Muscle of back (tissue), 11 donors: Measurements from ENCODE around the gene CXCR5. TPM values are rescaled to one million over a fixed set of nuclear protein-coding genes. Genes with fewer than 3 reads are reported as not detected.
A peak's percentile ranks its signal among the peaks of the same experiment; 100 is the strongest.

ENCODE experiments used
- DNase-seq, 3 donors: peaks; one replicate each; pipeline versions ENCODE4 v3.0.0 to v3.0.0-alpha.2; 2013
- polyA plus RNA-seq, 10 donors: library from polyadenylated mRNA; unstranded; fragments of 120-200 nt; gene quantifications; one replicate each; pipeline ENCODE4 v1.2.1, GENCODE V29; 2013; ENCODE audit not compliant: insufficient read length in 10 of 10

Gene CXCR5
- polyA plus RNA-seq, 10 donors = 0.04 to 0.11 (median 0.06) TPM; not detected in 5

DNA sequence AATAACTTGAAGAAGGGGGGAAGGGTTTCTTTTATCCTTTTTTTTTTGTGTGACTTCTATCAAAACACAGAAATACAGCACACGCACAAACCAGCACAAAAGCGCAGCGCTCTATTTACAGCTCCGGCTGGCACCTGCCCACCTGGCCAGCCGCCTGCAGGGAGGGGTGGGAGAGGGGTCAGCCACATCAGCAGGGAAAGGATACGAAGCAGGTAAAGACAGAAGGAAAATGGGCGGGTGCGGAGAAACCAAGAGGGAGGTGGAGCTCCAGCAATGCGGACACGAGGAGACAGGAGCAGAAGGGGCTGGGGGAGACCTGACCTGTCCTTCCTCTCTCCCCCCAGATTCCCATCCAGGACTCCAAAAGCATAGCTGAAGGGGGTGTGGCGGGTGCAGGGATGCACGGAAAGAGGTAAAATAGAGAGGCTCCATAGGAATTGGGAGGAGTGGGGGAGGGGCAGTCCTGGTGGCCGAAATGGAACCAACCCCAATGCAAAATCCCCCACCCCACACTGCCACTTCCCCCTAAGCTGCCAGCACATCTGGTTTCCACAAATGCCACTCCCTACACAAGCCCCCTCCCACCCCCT lies 14.1 kb downstream of the CXCR5 start:
- no peak for DNase-seq

DNA sequence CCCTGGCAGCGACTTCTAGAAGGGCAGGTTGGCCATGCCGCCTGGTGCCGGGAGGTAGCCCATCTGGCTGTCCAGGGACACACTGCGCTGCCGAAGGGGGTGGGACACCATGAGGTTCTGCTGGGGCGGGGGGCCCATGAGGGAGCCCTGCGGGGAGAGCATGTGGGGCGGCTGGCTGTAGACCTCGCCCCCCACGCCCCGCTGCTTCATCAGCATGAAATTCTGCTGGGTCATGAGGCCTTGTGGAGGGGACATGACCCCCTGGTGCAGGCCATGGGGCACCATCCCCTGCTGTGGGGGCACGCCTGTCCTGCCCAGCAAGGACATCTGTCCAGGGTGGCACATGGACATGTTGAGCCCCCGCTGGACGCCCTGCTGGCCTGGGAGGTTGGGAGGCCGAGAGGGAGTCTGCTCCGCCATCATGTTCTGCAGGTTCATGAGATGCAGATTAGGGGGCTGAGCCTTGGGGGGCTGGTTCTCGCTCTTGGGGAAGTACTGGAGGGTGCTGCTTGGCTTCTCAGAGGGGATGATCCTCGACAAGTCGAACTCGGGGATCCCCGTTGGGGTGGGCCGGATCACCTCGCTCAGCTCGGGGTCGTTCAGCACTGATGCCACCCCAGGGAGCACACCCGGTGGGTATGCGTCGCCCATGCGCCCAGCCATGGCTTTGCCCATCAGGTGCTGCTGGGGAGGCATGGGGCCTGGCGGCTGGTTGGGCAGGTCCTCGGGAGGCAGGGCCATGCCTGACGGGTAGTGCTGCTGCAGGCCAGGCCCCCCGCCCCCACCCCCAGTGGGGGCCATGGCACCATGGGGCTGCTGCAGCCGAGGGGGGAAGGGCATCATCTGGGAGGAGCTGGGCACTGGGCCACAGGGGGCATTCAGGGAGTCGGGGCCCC lies 15.0 kb downstream of the CXCR5 start:
- no peak for DNase-seq

- DNase-seq = no peak
Observed at GRCh38 chr11:118899296-118899688, 15.6 kb downstream of the CXCR5 start.

DNA sequence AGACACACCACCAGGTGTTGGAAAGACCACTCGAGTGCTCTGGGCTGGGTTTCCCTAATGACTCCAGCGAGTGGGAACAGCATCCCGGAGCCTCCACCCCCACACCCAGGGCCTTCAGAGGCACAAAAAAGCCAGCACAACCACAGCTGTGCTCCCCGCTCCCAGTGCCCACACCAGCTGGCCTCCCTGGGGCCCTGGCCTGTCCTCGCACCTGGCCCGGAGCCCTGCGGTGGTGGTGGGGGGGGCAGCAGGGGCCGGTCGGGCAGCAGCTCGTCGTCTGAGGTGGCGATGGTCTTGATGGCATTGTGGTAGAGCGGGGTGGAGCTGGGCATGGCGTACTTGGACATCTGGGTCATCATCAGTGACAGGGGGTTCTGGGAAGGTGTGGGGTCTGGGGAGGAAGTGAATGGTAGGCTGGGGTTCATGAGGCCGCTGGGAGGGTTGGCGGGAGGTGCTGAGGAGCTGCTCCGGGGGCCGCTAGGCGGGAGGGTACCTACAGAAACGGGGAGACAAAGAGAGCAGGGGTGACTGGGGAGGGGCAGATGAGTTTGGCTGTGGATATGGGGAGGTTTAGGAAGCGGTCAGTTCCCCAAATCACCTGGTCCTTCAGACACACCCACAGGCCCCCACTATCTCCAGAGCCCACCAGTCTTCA lies 16.1 kb downstream of the CXCR5 start:
- peak in 1 of 3 donors; percentile 41 for DNase-seq

DNA sequence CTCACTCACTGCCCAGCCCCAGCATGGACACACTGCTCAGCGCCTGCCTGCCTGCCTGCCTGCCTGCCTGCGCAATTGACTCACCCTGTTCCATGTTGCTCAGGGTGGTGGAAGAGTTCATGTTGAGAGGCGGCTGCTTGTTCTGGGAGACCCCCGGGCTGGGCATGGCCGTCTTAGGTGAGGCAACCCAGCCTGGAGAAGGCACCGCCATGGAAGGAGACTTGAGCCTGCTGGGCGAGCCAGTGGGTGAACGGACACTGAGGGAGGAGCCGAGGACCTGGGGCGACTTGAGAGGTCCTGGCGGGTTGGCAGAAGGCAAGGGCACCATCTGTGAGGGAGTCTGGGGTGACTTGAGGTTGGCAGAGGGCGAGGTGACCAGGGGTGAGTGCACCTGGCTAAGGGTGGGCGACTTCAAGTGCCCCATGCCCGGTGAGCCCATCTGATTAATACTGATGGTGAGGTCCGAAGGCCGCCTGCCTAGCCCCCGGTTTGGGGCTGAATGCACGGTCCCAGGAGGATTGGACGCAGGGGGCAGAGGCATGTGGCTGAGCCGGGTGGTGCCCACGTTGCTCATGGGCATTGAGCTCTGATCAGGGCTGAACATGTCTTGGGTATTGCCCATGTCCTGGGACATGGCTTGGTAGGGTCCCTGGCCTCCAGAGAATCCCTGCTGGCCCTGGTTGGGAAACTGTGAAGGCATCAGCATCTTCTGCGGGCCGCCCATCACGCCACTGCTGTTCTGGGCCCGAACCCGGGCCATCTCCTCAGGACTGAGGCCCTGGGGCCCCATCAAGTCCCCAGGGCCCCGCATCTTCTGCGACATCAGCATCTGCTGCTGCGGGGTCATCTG lies 17.1 kb downstream of the CXCR5 start:
- DNase-seq = no peak

- no peak for DNase-seq
Observed at GRCh38 chr11:118901494-118902335, 18.0 kb downstream of the CXCR5 start.

- no peak for DNase-seq
Observed at GRCh38 chr11:118902336-118903203, 18.9 kb downstream of the CXCR5 start.

- DNase-seq = no peak
Observed at GRCh38 chr11:118903204-118904015, 19.7 kb downstream of the CXCR5 start.

DNA sequence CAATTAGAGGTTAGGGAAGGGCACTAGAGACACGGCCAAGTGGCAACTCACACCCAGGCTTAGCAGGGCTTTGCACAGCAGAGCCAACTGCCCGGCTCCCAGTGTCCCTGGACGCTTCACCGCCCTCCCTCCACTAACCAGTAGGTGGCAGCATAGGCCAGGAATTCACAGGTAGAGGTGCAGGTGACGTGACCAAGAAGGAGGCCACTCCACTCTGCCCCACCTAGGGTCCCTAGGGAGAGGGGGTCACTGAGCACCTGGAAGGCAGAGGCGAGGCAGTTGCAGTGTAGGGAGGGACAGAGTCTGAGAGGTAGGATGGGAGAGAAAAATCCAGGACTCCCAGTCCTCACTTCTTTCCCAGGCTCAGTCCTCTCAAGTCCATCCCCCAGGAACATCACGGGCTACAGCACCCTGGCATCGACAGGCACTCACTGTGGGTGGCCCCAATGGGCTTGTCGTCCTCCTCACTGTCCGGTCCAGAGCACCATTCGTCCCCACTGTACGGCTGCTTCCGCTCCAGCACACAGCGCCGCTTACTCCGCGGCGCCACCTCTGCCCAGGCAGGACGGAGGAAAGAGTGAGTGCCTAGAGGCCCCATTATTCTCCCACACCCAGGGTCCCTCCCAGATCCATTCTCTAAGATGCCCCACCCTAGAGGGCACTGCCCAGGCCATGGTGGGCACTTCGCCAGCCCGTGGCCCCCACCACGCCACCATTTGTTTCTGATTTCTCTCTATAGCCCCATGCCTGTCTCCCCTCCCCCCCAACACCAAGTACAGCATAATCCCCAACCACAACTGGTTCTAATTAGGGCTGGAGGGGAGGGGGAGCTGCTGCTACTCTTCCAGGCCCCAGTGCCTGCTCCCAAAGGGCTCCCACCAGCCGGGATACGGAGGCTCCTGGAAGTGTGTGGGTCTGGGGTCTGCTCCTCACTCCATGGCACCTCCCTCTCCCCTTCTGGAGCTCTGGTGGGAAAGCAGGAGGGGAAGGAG lies 23.7 kb downstream of the CXCR5 start:
- DNase-seq = peak; percentile 73 to 88 (median 86)

GRCh38 chr11:118908264-118908663 lies 24.6 kb downstream of the CXCR5 start:
- DNase-seq = no peak

GRCh38 chr11:118908901-118909618 lies 25.4 kb downstream of the CXCR5 start:
- DNase-seq = peak; percentile 94 to 98 (median 97)

GRCh38 chr11:118909619-118910308 lies 26.1 kb downstream of the CXCR5 start:
- DNase-seq = no peak

DNA sequence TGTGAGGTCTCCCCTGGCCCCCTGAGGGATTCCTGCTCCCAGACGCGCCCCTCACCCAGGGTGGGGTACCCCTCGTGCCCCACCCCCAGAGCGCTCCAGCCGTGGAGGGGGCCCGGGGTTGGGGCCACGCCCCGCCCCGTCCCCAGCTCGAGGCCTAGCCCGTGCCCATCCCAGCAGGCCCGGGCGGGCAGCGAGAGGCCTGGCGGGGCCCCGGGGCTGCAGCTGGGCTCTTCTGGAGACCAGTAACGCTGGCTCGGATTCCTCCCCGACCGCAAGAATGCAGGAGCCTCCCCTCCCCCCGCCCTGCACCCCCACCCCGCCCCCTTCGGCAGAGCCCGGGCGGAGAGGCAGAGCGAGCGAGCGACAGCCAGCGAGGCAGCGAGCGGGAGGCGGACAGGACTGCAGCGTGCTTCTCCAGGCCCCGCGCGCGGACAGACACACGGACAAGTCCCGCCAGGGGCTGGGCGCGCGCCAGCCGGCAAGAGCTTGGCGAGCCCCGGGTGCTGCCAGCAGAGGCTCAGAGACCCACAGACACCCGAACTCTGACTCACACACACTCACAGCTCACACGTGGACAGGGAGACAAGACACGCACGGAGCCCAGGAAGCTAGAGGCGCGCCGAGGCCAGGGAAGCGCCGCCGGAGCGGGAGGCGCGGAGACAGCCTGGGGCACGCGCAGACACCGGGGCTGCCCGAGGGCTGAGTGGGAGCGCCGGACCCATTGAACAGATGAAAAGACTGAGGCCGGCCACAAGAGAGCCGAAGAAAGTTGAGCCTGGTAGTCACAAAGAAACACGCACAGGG lies 26.8 kb downstream of the CXCR5 start:
- peak in 2 of 3 donors; percentile 88 to 89 for DNase-seq

DNA sequence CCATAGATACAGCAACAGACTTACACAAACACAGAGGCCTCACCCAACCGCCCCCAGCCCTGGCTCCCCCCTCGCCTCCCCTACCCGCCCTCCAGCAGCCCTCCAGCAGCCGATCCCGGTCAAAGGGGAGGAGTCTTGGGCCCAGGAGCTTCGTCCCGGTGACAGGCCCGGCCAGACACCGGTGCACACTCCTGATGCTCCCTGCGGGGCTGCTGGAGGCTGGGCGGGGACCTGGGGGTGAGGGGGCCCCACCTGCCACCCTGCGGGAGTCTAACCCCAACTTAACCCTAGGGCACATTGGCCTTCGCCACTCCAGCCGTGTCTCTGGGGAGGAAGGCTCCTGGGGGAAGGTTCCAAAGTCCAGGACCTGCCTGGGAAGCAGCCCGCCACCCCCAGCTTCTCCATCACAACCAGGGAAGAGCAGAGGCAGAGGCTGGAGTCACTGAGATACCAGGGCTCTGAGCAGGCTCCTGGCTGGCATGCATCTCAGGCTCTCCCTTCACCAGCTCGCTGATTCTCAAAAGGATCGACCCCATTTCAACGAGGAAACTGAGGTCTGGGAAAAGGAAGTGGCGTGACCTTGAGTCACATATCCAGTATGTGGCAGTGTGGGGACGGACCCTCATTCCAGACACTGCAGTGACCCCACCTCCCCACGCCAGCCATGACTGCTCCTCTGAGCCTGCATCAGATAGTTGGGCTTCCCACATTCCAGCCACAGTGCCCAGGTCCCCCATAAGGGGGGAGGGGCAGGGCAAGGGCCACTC lies 27.6 kb downstream of the CXCR5 start:
- no peak for DNase-seq
